C4-2B (cell line): ENCODE results near the gene KLF7.

ENCODE experiments used
- H3K27ac ChIP-seq: fragments of 450-650 bp; 2 replicates; pipeline ENCODE4 v1.5.1; 2017
- ZFX ChIP-seq: fragments of 450-650 bp; IDR thresholded peaks from 2 replicates; pipeline ENCODE4 v1.6.1; 2017
- TF ChIP-seq, protein P1 (sequence below): fragments of 450-650 bp; conservative IDR thresholded peaks from 2 replicates; pipeline ENCODE4 v1.5.1; 2017; ENCODE audit warnings: mild to moderate bottlenecking

Gene KLF7

DNA sequence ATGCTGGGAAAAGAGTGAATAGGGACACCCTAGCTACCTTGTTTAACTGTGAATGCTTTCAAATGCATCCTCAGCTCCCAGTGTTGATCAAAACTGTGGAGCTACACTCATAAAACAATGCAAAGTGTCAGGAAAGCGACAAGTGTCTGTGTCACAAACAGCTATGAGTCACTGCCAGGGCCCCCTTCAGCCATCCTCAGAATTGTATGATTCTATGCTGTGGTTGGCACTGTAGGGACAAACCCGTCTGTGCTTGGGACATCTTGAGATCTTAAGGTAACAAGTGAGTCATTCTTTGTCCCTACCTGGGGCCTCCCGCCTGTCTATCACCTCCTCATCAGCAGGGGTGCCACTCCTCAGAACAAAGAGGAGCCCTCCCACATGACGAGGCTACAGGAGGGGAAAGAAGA lies 42.4 kb downstream of the KLF7 start:
- no peak overlapping the region for H3K27ac ChIP-seq
- TF ChIP-seq ZFX: no peak
- TF ChIP-seq, protein P1, sequence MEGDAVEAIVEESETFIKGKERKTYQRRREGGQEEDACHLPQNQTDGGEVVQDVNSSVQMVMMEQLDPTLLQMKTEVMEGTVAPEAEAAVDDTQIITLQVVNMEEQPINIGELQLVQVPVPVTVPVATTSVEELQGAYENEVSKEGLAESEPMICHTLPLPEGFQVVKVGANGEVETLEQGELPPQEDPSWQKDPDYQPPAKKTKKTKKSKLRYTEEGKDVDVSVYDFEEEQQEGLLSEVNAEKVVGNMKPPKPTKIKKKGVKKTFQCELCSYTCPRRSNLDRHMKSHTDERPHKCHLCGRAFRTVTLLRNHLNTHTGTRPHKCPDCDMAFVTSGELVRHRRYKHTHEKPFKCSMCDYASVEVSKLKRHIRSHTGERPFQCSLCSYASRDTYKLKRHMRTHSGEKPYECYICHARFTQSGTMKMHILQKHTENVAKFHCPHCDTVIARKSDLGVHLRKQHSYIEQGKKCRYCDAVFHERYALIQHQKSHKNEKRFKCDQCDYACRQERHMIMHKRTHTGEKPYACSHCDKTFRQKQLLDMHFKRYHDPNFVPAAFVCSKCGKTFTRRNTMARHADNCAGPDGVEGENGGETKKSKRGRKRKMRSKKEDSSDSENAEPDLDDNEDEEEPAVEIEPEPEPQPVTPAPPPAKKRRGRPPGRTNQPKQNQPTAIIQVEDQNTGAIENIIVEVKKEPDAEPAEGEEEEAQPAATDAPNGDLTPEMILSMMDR: no peak

DNA sequence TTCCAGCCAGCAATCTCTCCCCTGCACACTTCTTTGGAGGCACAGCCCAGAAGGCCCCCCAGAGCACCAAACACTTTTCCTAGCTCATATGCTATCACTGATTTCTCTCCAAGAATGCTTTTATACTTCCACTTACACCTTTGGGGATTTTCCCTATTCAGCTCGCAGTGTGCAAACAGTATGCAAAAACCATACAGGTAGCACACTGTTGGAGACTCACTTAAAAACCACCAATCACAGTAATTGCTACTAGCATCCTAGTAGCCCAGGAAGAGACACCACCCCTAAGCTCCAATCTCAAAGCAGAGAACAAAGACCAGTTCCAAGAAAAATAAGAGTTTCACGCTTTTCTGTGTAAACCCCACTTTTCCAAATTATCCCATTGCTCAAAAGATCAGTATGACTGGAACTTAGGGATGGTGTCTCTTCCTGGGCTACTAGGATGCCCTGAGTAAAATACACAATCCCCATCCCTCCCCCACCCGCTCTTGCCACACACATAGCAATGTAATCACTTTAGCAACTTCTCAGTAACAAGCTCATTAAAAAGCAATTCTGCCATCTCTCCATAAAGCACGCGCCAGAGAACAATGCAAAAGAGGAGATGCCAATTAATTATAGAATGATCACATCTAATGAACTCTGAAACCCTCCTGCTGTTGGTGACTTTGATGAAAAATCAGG lies 43.0 kb downstream of the KLF7 start:
- H3K27ac ChIP-seq: no peak overlapping the region

DNA sequence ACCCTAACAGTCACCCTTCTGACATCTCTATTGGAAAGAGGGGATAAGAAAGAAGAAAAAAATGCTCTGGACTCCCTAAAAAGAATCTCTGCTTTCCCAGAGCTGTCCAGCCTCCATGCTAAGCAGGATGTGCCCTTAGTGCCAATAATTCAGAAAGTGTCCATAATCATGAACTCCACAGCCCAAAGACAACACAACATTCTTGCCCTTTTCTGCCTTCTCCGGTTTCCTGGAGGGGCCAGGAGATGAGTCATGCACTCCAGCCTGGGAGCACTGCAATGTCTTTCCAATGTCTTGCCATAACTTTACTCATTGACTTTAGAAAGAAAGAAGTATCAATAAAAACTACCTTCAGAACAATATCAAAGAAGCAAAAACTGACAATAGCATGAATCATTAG lies 44.0 kb downstream of the KLF7 start:
- TF ChIP-seq ZFX: no peak
- H3K27ac ChIP-seq: no peak overlapping the region

More for the DNA sequence above, 43.0 kb downstream of the KLF7 start:
- TF ChIP-seq, protein P1: no peak
- no peak for TF ChIP-seq ZFX

DNA sequence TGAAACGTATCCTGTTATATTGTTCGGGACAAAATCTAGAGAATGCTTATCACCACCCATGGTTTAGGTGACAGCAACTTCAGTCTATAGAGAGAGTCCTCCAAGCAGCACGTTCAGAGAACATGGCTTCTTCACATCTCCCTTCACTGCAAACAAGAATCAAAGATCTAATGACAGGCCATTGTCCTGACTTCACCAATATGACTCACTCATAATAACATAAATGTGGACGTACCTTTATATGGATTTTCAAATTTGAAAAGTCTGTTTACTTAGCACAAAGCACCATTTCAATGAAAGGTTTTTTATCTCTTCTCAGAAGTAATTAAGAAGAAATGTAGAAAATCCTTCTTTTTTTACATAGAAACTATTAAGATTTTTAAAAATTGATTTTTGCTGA lies 46.7 kb downstream of the KLF7 start:
- TF ChIP-seq, protein P1: no peak
- no peak for TF ChIP-seq ZFX
- no peak overlapping the region for H3K27ac ChIP-seq

DNA sequence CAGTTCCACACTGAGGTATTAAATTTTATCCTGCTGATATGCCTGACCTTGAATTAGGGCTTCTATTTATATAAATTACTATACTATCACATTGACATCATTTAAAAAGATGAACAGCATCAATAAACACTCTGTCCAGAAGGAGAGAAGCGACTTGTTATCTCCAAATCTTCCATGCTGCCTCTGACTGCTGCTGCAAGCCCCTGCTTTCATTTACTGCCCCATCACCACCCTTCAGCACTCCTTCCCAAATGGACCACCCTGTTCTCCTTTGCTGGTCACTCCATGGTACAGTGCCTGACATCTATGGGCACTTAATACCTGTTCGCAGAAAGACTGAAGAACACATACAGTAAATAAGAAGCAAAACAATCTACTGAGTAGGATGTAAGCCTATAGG lies 48.1 kb downstream of the KLF7 start:
- H3K27ac ChIP-seq: no peak overlapping the region
- TF ChIP-seq ZFX: no peak
- TF ChIP-seq, protein P1: no peak

DNA sequence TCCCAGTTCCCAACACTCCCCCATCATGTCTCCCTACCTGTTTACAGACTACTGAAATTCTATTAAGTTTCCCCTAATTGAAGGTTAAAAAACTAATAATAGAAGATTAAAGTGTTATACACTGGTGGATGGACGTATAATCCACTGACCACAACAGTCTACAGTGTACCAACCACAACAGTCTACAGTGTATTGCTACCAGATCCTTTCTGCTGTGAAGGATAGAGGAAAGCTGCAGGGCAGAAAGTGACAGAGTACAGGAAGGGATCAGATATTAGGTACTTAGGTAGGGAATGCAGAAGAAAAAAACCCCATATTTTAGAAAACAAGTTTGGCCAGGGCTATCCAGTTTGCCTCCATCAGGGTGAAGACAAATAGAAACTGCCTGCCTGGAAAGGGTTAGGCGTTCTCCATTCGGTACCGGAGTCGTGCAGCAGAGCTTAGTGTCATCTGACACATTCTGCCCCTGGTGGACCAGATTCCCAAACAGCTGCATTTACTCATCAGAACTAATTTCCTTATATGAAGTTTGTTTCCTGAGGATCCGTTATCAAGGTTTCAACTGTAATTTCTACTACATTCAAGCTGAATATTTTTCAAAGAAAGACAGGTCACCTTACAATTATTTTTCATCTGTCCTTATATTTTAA lies 49.9 kb downstream of the KLF7 start:
- TF ChIP-seq ZFX: no peak
- TF ChIP-seq, protein P1: 0 out of 2 replicates have a peak, but pooled peaks have one; percentile 3
- no peak overlapping the region for H3K27ac ChIP-seq

DNA sequence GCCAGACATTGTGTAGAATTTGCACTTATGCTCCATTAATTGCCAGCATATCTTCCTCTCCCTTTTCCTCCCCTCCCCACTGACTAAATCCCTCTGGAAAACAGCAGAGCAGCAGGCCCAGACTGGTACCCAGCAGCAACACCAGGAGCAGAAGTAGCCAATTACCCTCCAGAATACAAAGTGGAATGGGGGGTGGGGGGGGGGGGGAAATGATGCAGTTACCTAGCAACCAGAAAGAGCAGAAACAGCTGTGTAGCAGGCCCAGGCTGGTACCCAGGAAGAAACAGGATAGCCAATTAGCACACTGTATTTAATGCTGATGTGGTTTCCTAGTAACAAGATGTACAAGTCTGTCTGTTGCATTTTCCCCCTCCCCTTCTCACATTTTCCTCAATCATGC lies 52.3 kb downstream of the KLF7 start:
- TF ChIP-seq, protein P1: no peak
- TF ChIP-seq ZFX: no peak
- no peak overlapping the region for H3K27ac ChIP-seq
